Neuronal stem cell (in vitro differentiated cells): ENCODE data around the gene ADGRV1.
"Not testable (repeated sequence)": the region's sequence is repeated elsewhere in the genome, so short reads cannot be mapped to it uniquely, and the experiment has no call there.

ENCODE experiments used
- DNase-seq: peaks from one replicate; pipeline ENCODE4 v3.0.0-alpha.2; 2013; ENCODE audit warnings: low spot score
- H2AFZ ChIP-seq: one replicate; pipeline ENCODE4 v1.6.1; 2013; ENCODE audit warnings: mild to moderate bottlenecking, low read length, inconsistent platforms
- H2AK5ac ChIP-seq: 2 replicates; pipeline ENCODE4 v1.6.1; 2013; ENCODE audit warnings: low read depth, mild to moderate bottlenecking, inconsistent platforms, low read length, moderate library complexity, mixed read lengths
- H2BK120ac ChIP-seq: 2 replicates; pipeline ENCODE4 v1.6.1; 2013; ENCODE audit warnings: low read depth, mild to moderate bottlenecking, inconsistent platforms, low read length, moderate library complexity, mixed read lengths
- H2BK12ac ChIP-seq: one replicate; pipeline ENCODE4 v1.6.1; 2013; ENCODE audit warnings: low read length, inconsistent platforms
- H2BK15ac ChIP-seq: 2 replicates; pipeline ENCODE4 v1.6.1; 2013; ENCODE audit warnings: mild to moderate bottlenecking, low read length, inconsistent platforms, mixed read lengths
- H2BK5ac ChIP-seq: one replicate; pipeline ENCODE4 v1.6.1; 2013; ENCODE audit warnings: inconsistent platforms, mild to moderate bottlenecking, low read length, moderate library complexity
- H3K14ac ChIP-seq: one replicate; pipeline ENCODE4 v1.6.1; 2013; ENCODE audit warnings: low read length, inconsistent platforms
- H3K18ac ChIP-seq: 2 replicates; pipeline ENCODE4 v1.6.1; 2013; ENCODE audit warnings: low read length, inconsistent platforms
- H3K23ac ChIP-seq: 2 replicates; pipeline ENCODE4 v1.6.1; 2013; ENCODE audit warnings: low read depth, mild to moderate bottlenecking, mixed read lengths, low read length, inconsistent platforms; ENCODE audit not compliant: poor library complexity
- H3K27ac ChIP-seq: replicated peaks from 3 replicates; pipeline ENCODE4 v1.5.1; 2013; ENCODE audit warnings: low read length, inconsistent platforms
- H3K27me3 ChIP-seq, 3 experiments: 2 replicates each; pipeline ENCODE4 v1.6.1; 2013; ENCODE audit warnings: low read length in 3 of 3, mild to moderate bottlenecking in 2 of 3, inconsistent platforms in 1 of 3, low read depth in 1 of 3, mixed read lengths in 1 of 3, moderate library complexity in 1 of 3; ENCODE audit not compliant: control insufficient read depth in 3 of 3, insufficient read depth in 3 of 3
- H3K36me3 ChIP-seq, 2 donors: replicated peaks in 1 of 2; 2 replicates each; pipeline ENCODE4 v1.6.1; 2013; ENCODE audit warnings: low read length in 2 of 2; ENCODE audit not compliant: control insufficient read depth in 2 of 2, insufficient read depth in 2 of 2
- H3K4ac ChIP-seq: 2 replicates; pipeline ENCODE4 v1.6.1; 2013; ENCODE audit warnings: inconsistent platforms, mild to moderate bottlenecking, low read length, moderate library complexity
- H3K4me1 ChIP-seq, 2 donors: 1 replicate in 1 of 2; 2 replicates in 1 of 2; pipeline ENCODE4 v1.6.1; 2013; ENCODE audit warnings: low read length in 2 of 2, low read depth in 1 of 2; ENCODE audit not compliant: control insufficient read depth in 2 of 2, insufficient read depth in 1 of 2
- H3K4me2 ChIP-seq: one replicate; pipeline ENCODE4 v1.6.1; 2013; ENCODE audit warnings: mild to moderate bottlenecking, low read length, inconsistent platforms; ENCODE audit not compliant: insufficient read depth, poor library complexity, severe bottlenecking
- H3K4me3 ChIP-seq, 2 donors: 2 replicates each; pipeline ENCODE4 v1.5.1; 2013; ENCODE audit warnings: low read length in 2 of 2, mild to moderate bottlenecking in 2 of 2, inconsistent platforms in 1 of 2, moderate library complexity in 1 of 2
- H3K79me1 ChIP-seq: one replicate; pipeline ENCODE4 v1.6.1; 2013; ENCODE audit warnings: low read depth, mild to moderate bottlenecking, inconsistent platforms, low read length, moderate library complexity
- H3K9ac ChIP-seq: one replicate; pipeline ENCODE4 v1.6.1; 2013; ENCODE audit warnings: mild to moderate bottlenecking, low read depth, low read length, inconsistent platforms; ENCODE audit not compliant: poor library complexity
- H3K9me3 ChIP-seq, 2 donors: replicated peaks in 1 of 2; 2 replicates each; pipeline versions ENCODE3 to v1.6.1; 2013; ENCODE audit warnings: low read length in 2 of 2, mild to moderate bottlenecking in 2 of 2, inconsistent platforms in 1 of 2, low read depth in 1 of 2, mixed read lengths in 1 of 2, moderate library complexity in 1 of 2; ENCODE audit not compliant: control insufficient read depth in 2 of 2, insufficient read depth in 1 of 2
- H4K8ac ChIP-seq: one replicate; pipeline ENCODE4 v1.6.1; 2013; ENCODE audit warnings: low read depth, mild to moderate bottlenecking, inconsistent platforms, low read length, moderate library complexity
- H4K91ac ChIP-seq: one replicate; pipeline ENCODE4 v1.6.1; 2013; ENCODE audit warnings: low read length, low read depth, mild to moderate bottlenecking, inconsistent platforms; ENCODE audit not compliant: poor library complexity
- WGBS, 2 donors: extraction: QIAGEN DNeasy Blood & Tissue Kit; methylation state at CpG; one replicate each; pipeline ENCODE4 v1.1.7; 2013; ENCODE audit warnings: missing lambda C conversion rate in 2 of 2, mixed read lengths in 1 of 2; ENCODE audit not compliant: insufficient read length in 2 of 2, insufficient replicate concordance in 1 of 2; ENCODE audit errors: extremely low coverage in 2 of 2; 5-methylcytosine and 5-hydroxymethylcytosine counted together

The ADGRV1 gene

GRCh38 chr5:90822062-90822461 lies 263.5 kb downstream of the ADGRV1 start:
- not testable (repeated sequence) for H2BK5ac ChIP-seq, H2BK120ac ChIP-seq, DNase-seq, H3K27ac ChIP-seq, H2BK12ac ChIP-seq, H3K79me1 ChIP-seq, H3K4me1 ChIP-seq, H3K27me3 ChIP-seq, H3K4ac ChIP-seq, H4K8ac ChIP-seq, H3K9me3 ChIP-seq, H3K4me2 ChIP-seq, H2AFZ ChIP-seq, H4K91ac ChIP-seq, H3K18ac ChIP-seq, H3K14ac ChIP-seq, H2AK5ac ChIP-seq, H3K9ac ChIP-seq, H3K4me3 ChIP-seq, H2BK15ac ChIP-seq, H3K23ac ChIP-seq
- H3K36me3 ChIP-seq, result peaks cover 0 to 21% of the 10 kb centered on the region in 2 donors
- no CpG with 5 or more reads among the region's 26 CpGs for WGBS, 2 donors

GRCh38 chr5:90824436-90824835 lies 265.8 kb downstream of the ADGRV1 start:
- no peak overlapping the region for H3K4me2 ChIP-seq
- H2BK15ac ChIP-seq, result no peak overlapping the region
- no peak overlapping the region for H2BK120ac ChIP-seq
- no peaks in the 10 kb centered on the region for H3K4me1 ChIP-seq
- no peaks in the 10 kb centered on the region for H3K79me1 ChIP-seq
- H3K36me3 ChIP-seq, result peaks cover under 1 to 29% of the 10 kb centered on the region in 2 donors
- no peak overlapping the region for H3K18ac ChIP-seq
- H3K14ac ChIP-seq, result no peak overlapping the region
- H2AK5ac ChIP-seq, result no peak overlapping the region
- H3K27ac ChIP-seq, result no peak overlapping the region
- WGBS, 2 donors, result no CpG with 5 or more reads among the region's 3 CpGs
- no peak overlapping the region for H3K4ac ChIP-seq
- H3K9ac ChIP-seq, result no peak overlapping the region
- DNase-seq, result no peak
- no peak overlapping the region for H2BK5ac ChIP-seq
- no peak overlapping the region for H4K91ac ChIP-seq
- no peak overlapping the region for H4K8ac ChIP-seq
- H2AFZ ChIP-seq, result no peak overlapping the region
- no peak overlapping the region for H3K4me3 ChIP-seq
- H2BK12ac ChIP-seq, result no peak overlapping the region
- no peaks in the 10 kb centered on the region for H3K9me3 ChIP-seq
- no peaks in the 10 kb centered on the region for H3K27me3 ChIP-seq
- no peak overlapping the region for H3K23ac ChIP-seq

- no peak overlapping the region for H3K9ac ChIP-seq
- no peak overlapping the region for H2AFZ ChIP-seq
- H2BK15ac ChIP-seq, result no peak overlapping the region
- H2BK12ac ChIP-seq, result no peak overlapping the region
- H4K8ac ChIP-seq, result no peak overlapping the region
- H2BK120ac ChIP-seq, result no peak overlapping the region
- H3K79me1 ChIP-seq, result no peaks in the 10 kb centered on the region
- H3K4me2 ChIP-seq, result no peak overlapping the region
- H3K4me3 ChIP-seq, result no peak overlapping the region
- H3K9me3 ChIP-seq, result peaks cover 0 to 4% of the 10 kb centered on the region in 2 donors
- H3K14ac ChIP-seq, result no peak overlapping the region
- H3K36me3 ChIP-seq, result peaks cover 2 to 33% of the 10 kb centered on the region in 2 donors
- no peak overlapping the region for H2AK5ac ChIP-seq
- no peak overlapping the region for H4K91ac ChIP-seq
- no peak overlapping the region for H3K18ac ChIP-seq
- H3K4ac ChIP-seq, result no peak overlapping the region
- no peak for DNase-seq
- no CpG with 5 or more reads among the region's 3 CpGs for WGBS, 2 donors
- H3K27me3 ChIP-seq, result no peaks in the 10 kb centered on the region
- no peak overlapping the region for H2BK5ac ChIP-seq
- H3K4me1 ChIP-seq, result no peaks in the 10 kb centered on the region
- H3K27ac ChIP-seq, result no peak overlapping the region
- H3K23ac ChIP-seq, result no peak overlapping the region
Observed at GRCh38 chr5:90830058-90830457, 271.5 kb downstream of the ADGRV1 start.

GRCh38 chr5:90833753-90834152 lies 275.2 kb downstream of the ADGRV1 start:
- H3K14ac ChIP-seq, result no peak overlapping the region
- no peak overlapping the region for H3K9ac ChIP-seq
- H3K9me3 ChIP-seq, result peaks cover 0 to 18% of the 10 kb centered on the region in 2 donors
- no peak overlapping the region for H2AFZ ChIP-seq
- no peaks in the 10 kb centered on the region for H3K79me1 ChIP-seq
- no peak overlapping the region for H2BK120ac ChIP-seq
- no peak overlapping the region for H3K18ac ChIP-seq
- H3K27ac ChIP-seq, result no peak overlapping the region
- peaks cover 2 to 54% of the 10 kb centered on the region in 2 donors for H3K36me3 ChIP-seq
- H3K4me1 ChIP-seq, result no peaks in the 10 kb centered on the region
- no peaks in the 10 kb centered on the region for H3K27me3 ChIP-seq
- no peak overlapping the region for H2BK15ac ChIP-seq
- no peak overlapping the region for H2BK5ac ChIP-seq
- no peak overlapping the region for H3K4ac ChIP-seq
- H3K4me2 ChIP-seq, result no peak overlapping the region
- DNase-seq, result no peak
- no CpG with 5 or more reads among the region's 2 CpGs for WGBS, 2 donors
- H2BK12ac ChIP-seq, result no peak overlapping the region
- H3K23ac ChIP-seq, result no peak overlapping the region
- no peak overlapping the region for H4K91ac ChIP-seq
- no peak overlapping the region for H3K4me3 ChIP-seq
- H2AK5ac ChIP-seq, result no peak overlapping the region
- H4K8ac ChIP-seq, result no peak overlapping the region
